ENCODE data around the gene RPS6KA5. TPM values are rescaled to one million over a fixed set of nuclear protein-coding genes. Genes with fewer than 3 reads are reported as not detected.

The RPS6KA5 gene
- total and polyA plus RNA-seq, 3 experiments from 2014 or later, result 17.7 to 21.3 (median 19.9) TPM

GRCh38 chr14:91065266-91065665 is 4.8 kb upstream of the RPS6KA5 start:
- H3K9me3 ChIP-seq (ENCODE audit: low read length), result no peaks in the 10 kb centered on the region
- DNase-seq, result no peak
- H3K27me3 ChIP-seq (ENCODE audit: insufficient read depth, low read length, poor library complexity, severe bottlenecking), result no peaks in the 10 kb centered on the region
- Mint-ChIP-seq H3K27me3 (no peaks in the 10 kb centered on the region), H3K36me3 (peaks cover 0 to 4% (median 0%) of the 10 kb centered on the region in 3 donors), H3K27ac (peak overlapping the region in 7 of 8 donors; percentile 14 to 86 (median 44)), H3K4me3 (peak overlapping the region in 5 of 7 donors; percentile 6 to 56 (median 10)), H3K9me3 (peaks cover 0 to 2% (median 0%) of the 10 kb centered on the region in 5 donors), H3K4me1 (peaks cover 63 to 72% (median 71%) of the 10 kb centered on the region in 3 donors)
- H3K36me3 ChIP-seq (ENCODE audit: insufficient read depth, low read length), result no peaks in the 10 kb centered on the region
- ChIA-PET CTCF (interaction anchor here (0.8 kb wide), 2 partner anchors 13 to 108 kb away, joined by 3 read pairs; no protein-coding TSS in a partner anchor), POLR2A (interaction anchor here (1.0 kb wide), 1 partner anchor 13 kb away, joined by 3 read pairs; no protein-coding TSS in a partner anchor)
- H3K27ac ChIP-seq (ENCODE audit: low read depth, low read length), result no peak overlapping the region
- no peak overlapping the region for H3K4me3 ChIP-seq (ENCODE audit: low read length)
- peaks cover 85% of the 10 kb centered on the region for H3K4me1 ChIP-seq (ENCODE audit: insufficient read depth, low read length)

GRCh38 chr14:91063119-91063518 is 2.7 kb upstream of the RPS6KA5 start:
- Mint-ChIP-seq H3K4me3 (peak overlapping the region; percentile 26 to 79 (median 59)), H3K9me3 (peaks cover 0 to 2% (median 0%) of the 10 kb centered on the region in 5 donors), H3K4me1 (peaks cover 60 to 67% (median 66%) of the 10 kb centered on the region in 3 donors), H3K27ac (peak overlapping the region in 7 of 8 donors; percentile 56 to 87 (median 84)), H3K27me3 (no peaks in the 10 kb centered on the region), H3K36me3 (peaks cover 0 to 4% (median 2%) of the 10 kb centered on the region in 3 donors)
- ChIA-PET CTCF (interaction anchor here (1.1 to 1.2 kb wide), 2 partner anchors 53 to 183 kb away, joined by 3 read pairs; no protein-coding TSS in a partner anchor), POLR2A (interaction anchor here (0.6 to 0.7 kb wide), 4 partner anchors 51 to 359 kb away, joined by 3 to 5 read pairs (median 4); no protein-coding TSS in a partner anchor)
- H3K9me3 ChIP-seq (ENCODE audit: low read length), result no peaks in the 10 kb centered on the region
- no peaks in the 10 kb centered on the region for H3K36me3 ChIP-seq (ENCODE audit: insufficient read depth, low read length)
- peak in 3 of 5 donors; percentile 37 to 71 (median 46) for DNase-seq
- H3K27me3 ChIP-seq (ENCODE audit: insufficient read depth, low read length, poor library complexity, severe bottlenecking), result no peaks in the 10 kb centered on the region
- H3K27ac ChIP-seq (ENCODE audit: low read depth, low read length), result peak overlapping the region; percentile 49
- peak overlapping the region; percentile 27 for H3K4me3 ChIP-seq (ENCODE audit: low read length)
- peaks cover 71% of the 10 kb centered on the region for H3K4me1 ChIP-seq (ENCODE audit: insufficient read depth, low read length)

- Histone ChIP-seq H3K4me1 (ENCODE audit: insufficient read depth, low read length) (peaks cover 70% of the 10 kb centered on the region), H3K4me3 (ENCODE audit: low read length) (no peak overlapping the region), H3K27ac (ENCODE audit: low read depth, low read length) (peak overlapping the region; percentile 49), H3K36me3 (ENCODE audit: insufficient read depth, low read length) (no peaks in the 10 kb centered on the region), H3K27me3 (ENCODE audit: insufficient read depth, low read length, poor library complexity, severe bottlenecking) (no peaks in the 10 kb centered on the region), H3K9me3 (ENCODE audit: low read length) (no peaks in the 10 kb centered on the region)
- Mint-ChIP-seq H3K27ac (peak overlapping the region in 6 of 8 donors; percentile 58 to 87 (median 84)), H3K36me3 (peaks cover 0 to 8% (median 2%) of the 10 kb centered on the region in 3 donors), H3K4me1 (peaks cover 60 to 67% (median 66%) of the 10 kb centered on the region in 3 donors), H3K4me3 (peak overlapping the region; percentile 8 to 79 (median 59)), H3K9me3 (peaks cover 0 to 2% (median 0%) of the 10 kb centered on the region in 5 donors), H3K27me3 (no peaks in the 10 kb centered on the region)
- DNase-seq, result no peak
- CTCF ChIA-PET, result interaction anchor here (0.7 to 1.1 kb wide), 2 partner anchors 18 to 53 kb away, joined by 3 read pairs; no protein-coding TSS in a partner anchor
- POLR2A ChIA-PET, result interaction anchor here (0.6 to 3.7 kb wide), 6 partner anchors 52 to 360 kb away, joined by 3 to 42 read pairs (median 4); partner anchors contain the start of gene DGLUCY
These were observed 2.2 kb upstream of the RPS6KA5 start for GRCh38 chr14:91062600-91062999.

- H3K4me3 ChIP-seq (ENCODE audit: low read length), result peak overlapping the region; percentile 42
- H3K4me1 ChIP-seq (ENCODE audit: insufficient read depth, low read length), result peaks cover 56% of the 10 kb centered on the region
- POLR2A ChIA-PET, result interaction anchor here (0.5 to 3.7 kb wide), 13 partner anchors 8 to 679 kb away, joined by 3 to 42 read pairs (median 4); partner anchors contain the start of genes CALM1, DGLUCY, GPR68 and PPP4R3A
These were observed 831 bp upstream of the RPS6KA5 start for GRCh38 chr14:91061056-91061887.

GRCh38 chr14:91059576-91060350 is 678 bp downstream of the RPS6KA5 start:
- H3K27ac ChIP-seq (ENCODE audit: low read depth, low read length), result peak overlapping the region; percentile 94
- peak overlapping the region in 6 of 8 donors; percentile 47 to 89 (median 60) for H3K27ac Mint-ChIP-seq
- POLR2A ChIA-PET, result interaction anchor here (0.6 to 3.7 kb wide), 9 partner anchors 10 to 677 kb away, joined by 3 to 42 read pairs (median 3); partner anchors contain the start of gene DGLUCY
- no peaks in the 10 kb centered on the region for H3K27me3 Mint-ChIP-seq
- H3K4me3 ChIP-seq (ENCODE audit: low read length), result peak overlapping the region; percentile 79
- H3K27me3 ChIP-seq (ENCODE audit: insufficient read depth, low read length, poor library complexity, severe bottlenecking), result no peaks in the 10 kb centered on the region
- peaks cover 0 to 8% (median 8%) of the 10 kb centered on the region in 3 donors for H3K36me3 Mint-ChIP-seq
- peaks cover 47% of the 10 kb centered on the region for H3K4me1 ChIP-seq (ENCODE audit: insufficient read depth, low read length)
- H3K9me3 Mint-ChIP-seq, result peaks cover 0 to 2% (median 0%) of the 10 kb centered on the region in 5 donors
- H3K4me1 Mint-ChIP-seq, result peaks cover 55 to 66% (median 64%) of the 10 kb centered on the region in 3 donors
- CTCF ChIA-PET, result interaction anchor here (1.0 to 3.1 kb wide), 11 partner anchors 9 to 157 kb away, joined by 3 to 22 read pairs (median 4); partner anchors contain the start of gene DGLUCY
- H3K9me3 ChIP-seq (ENCODE audit: low read length), result no peaks in the 10 kb centered on the region
- DNase-seq, result peak; percentile 42 to 79 (median 55)
- H3K36me3 ChIP-seq (ENCODE audit: insufficient read depth, low read length), result no peaks in the 10 kb centered on the region
- H3K4me3 Mint-ChIP-seq, result peak overlapping the region; percentile 78 to 93 (median 85)

More at GRCh38 chr14:91061056-91061887, 831 bp upstream of the RPS6KA5 start:
- H3K9me3 Mint-ChIP-seq, result peaks cover 0 to 2% (median 0%) of the 10 kb centered on the region in 5 donors
- peaks cover 0 to 8% (median 2%) of the 10 kb centered on the region in 3 donors for H3K36me3 Mint-ChIP-seq
- peaks cover 55 to 63% (median 63%) of the 10 kb centered on the region in 3 donors for H3K4me1 Mint-ChIP-seq
- CTCF ChIA-PET, result interaction anchor here (0.8 to 3.1 kb wide), 8 partner anchors 8 to 225 kb away, joined by 3 to 22 read pairs (median 4); partner anchors contain the start of gene DGLUCY
- Histone ChIP-seq H3K36me3 (ENCODE audit: insufficient read depth, low read length) (no peaks in the 10 kb centered on the region), H3K27ac (ENCODE audit: low read depth, low read length) (peak overlapping the region; percentile 94), H3K27me3 (ENCODE audit: insufficient read depth, low read length, poor library complexity, severe bottlenecking) (no peaks in the 10 kb centered on the region), H3K9me3 (ENCODE audit: low read length) (no peaks in the 10 kb centered on the region)
- H3K27me3 Mint-ChIP-seq, result no peaks in the 10 kb centered on the region
- no peak overlapping the region for H3K27ac Mint-ChIP-seq
- DNase-seq, result no peak
- H3K4me3 Mint-ChIP-seq, result no peak overlapping the region

GRCh38 chr14:91058042-91058581 is 2.3 kb downstream of the RPS6KA5 start:
- ChIA-PET CTCF (interaction anchor here (1.4 to 2.9 kb wide), 4 partner anchors 57 to 155 kb away, joined by 4 to 22 read pairs (median 6); no protein-coding TSS in a partner anchor), POLR2A (no interaction called here)
- no peak overlapping the region for H3K27ac ChIP-seq (ENCODE audit: low read depth, low read length)
- H3K4me1 ChIP-seq (ENCODE audit: insufficient read depth, low read length), result peaks cover 32% of the 10 kb centered on the region
- no peak for DNase-seq
- Mint-ChIP-seq H3K27me3 (no peaks in the 10 kb centered on the region), H3K4me3 (peak overlapping the region; percentile 60 to 87 (median 78)), H3K27ac (peak overlapping the region in 3 of 8 donors; percentile 2 to 26 (median 2)), H3K4me1 (peaks cover 48 to 64% (median 63%) of the 10 kb centered on the region in 3 donors), H3K36me3 (peaks cover 0 to 8% (median 4%) of the 10 kb centered on the region in 3 donors), H3K9me3 (no peaks in the 10 kb centered on the region)
- no peak overlapping the region for H3K4me3 ChIP-seq (ENCODE audit: low read length)
- no peaks in the 10 kb centered on the region for H3K27me3 ChIP-seq (ENCODE audit: insufficient read depth, low read length, poor library complexity, severe bottlenecking)
- no peaks in the 10 kb centered on the region for H3K9me3 ChIP-seq (ENCODE audit: low read length)
- H3K36me3 ChIP-seq (ENCODE audit: insufficient read depth, low read length), result no peaks in the 10 kb centered on the region
